GM06990 (cell line): Measurements from ENCODE around the gene BICDL2.

ENCODE experiments used
- DNase-seq: peaks from one replicate; pipeline ENCODE4 v3.0.0-alpha.2; 2011; ENCODE audit not compliant: insufficient read length; ENCODE audit errors: extremely low read depth
- H3K27me3 ChIP-seq: replicated peaks from 2 replicates; pipeline ENCODE4 v1.6.0; 2011; ENCODE audit warnings: low read length; ENCODE audit not compliant: control insufficient read depth, insufficient read depth
- H3K36me3 ChIP-seq: 2 replicates; pipeline ENCODE4 v1.5.1; 2011; ENCODE audit warnings: low read length; ENCODE audit not compliant: control insufficient read depth, insufficient read depth
- H3K4me3 ChIP-seq: replicated peaks from 2 replicates; pipeline ENCODE4 v1.5.1; 2011; ENCODE audit warnings: low read depth, mild to moderate bottlenecking, control low read depth, low read length
- CTCF ChIP-seq: IDR thresholded peaks from 2 replicates; pipeline ENCODE4 v1.5.1; 2011; ENCODE audit warnings: low read length, control low read depth, mild to moderate bottlenecking, inconsistent platforms; ENCODE audit not compliant: insufficient read depth, poor library complexity, severe bottlenecking

Gene BICDL2

GRCh38 chr16:3004781-3005284 is 31.9 kb downstream of the BICDL2 start:
- DNase-seq: no peak
- H3K36me3 ChIP-seq: no peaks in the 10 kb centered on the region
- TF ChIP-seq CTCF: no peak
- H3K4me3 ChIP-seq: peak overlapping the region; percentile 40
- H3K27me3 ChIP-seq: no peaks in the 10 kb centered on the region; the same call in 1 of the 2 replicates

- Histone ChIP-seq H3K4me3 (no peak overlapping the region; the same call in 1 of the 2 replicates), H3K36me3 (no peaks in the 10 kb centered on the region), H3K27me3 (no peaks in the 10 kb centered on the region; the same call in 1 of the 2 replicates)
- TF ChIP-seq CTCF: no peak
- DNase-seq: no peak
These were observed 32.4 kb downstream of the BICDL2 start for GRCh38 chr16:3004319-3004718.

GRCh38 chr16:3003582-3004270 is 33.0 kb downstream of the BICDL2 start:
- no peaks in the 10 kb centered on the region; the same call in 1 of the 2 replicates for H3K27me3 ChIP-seq
- peak; percentile 69 for TF ChIP-seq CTCF
- H3K4me3 ChIP-seq: no peak overlapping the region
- no peaks in the 10 kb centered on the region for H3K36me3 ChIP-seq
- peak; percentile 98 for DNase-seq

GRCh38 chr16:3001316-3001715 is 35.4 kb downstream of the BICDL2 start:
- no peak overlapping the region for H3K4me3 ChIP-seq
- H3K36me3 ChIP-seq: no peaks in the 10 kb centered on the region
- TF ChIP-seq CTCF: no peak
- H3K27me3 ChIP-seq: peaks cover 1% of the 10 kb centered on the region
- no peak for DNase-seq

GRCh38 chr16:3000540-3000939 is 36.2 kb downstream of the BICDL2 start:
- no peak for TF ChIP-seq CTCF
- H3K4me3 ChIP-seq: no peak overlapping the region
- no peaks in the 10 kb centered on the region for H3K36me3 ChIP-seq
- peaks cover 1% of the 10 kb centered on the region for H3K27me3 ChIP-seq
- no peak for DNase-seq
